ENCODE results near the gene CORO1C. TPM values are rescaled to one million over a fixed set of nuclear protein-coding genes. Genes with fewer than 3 reads are reported as not detected.

The CORO1C gene
- total and polyA plus RNA-seq, 9 of the 15 experiments (the other 6 are each of a cell fraction or from before 2014, with no cell fraction given) = 55.2 to 280 (median 150) TPM

DNA sequence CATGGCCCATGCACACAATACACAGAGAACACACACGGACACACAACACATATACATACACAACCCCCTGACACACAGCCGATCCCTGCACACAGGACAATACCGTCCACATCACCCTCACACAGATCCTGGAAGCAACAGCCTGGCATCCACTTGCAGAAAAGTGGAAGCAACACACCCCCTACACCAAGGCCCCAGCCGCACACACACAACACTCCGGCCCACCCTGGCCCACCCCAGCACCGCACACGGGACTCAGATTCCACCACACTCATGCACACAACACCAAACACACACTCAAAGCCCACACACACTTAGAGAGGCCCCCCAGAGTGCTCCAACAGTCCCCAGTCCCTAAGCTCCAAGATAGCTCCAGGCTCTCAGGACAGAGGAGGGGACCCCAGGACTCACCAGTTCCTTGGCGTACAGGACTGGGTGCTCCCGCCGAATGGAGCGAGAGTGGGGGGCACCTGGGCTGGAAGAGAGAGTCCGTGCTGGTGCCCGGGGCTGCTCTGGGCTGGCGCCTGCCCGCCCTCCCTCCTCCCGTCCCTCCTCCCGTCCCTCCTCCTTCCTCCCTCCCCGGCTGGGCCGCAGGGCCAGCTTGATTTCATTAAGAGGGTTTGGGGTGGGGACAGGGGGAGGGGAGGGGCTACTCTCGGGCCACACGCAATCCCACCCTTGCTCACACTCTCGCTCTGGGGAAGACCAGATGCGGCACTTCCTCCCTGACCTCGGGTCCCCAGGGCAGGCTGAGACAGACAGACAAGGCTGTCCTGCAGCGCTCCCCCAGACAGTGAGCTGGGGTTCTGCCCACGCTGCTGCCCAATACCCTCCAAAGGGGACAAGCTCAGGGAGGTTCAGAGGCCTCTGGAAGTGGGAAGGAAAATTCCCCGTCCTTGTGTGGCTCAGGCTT lies 133.5 kb downstream of the CORO1C start, which contains the start of gene TMEM119:
TMEM119 (minus strand) TSS at position 526 of the 913 bp plus-strand sequence. CDS start 5,701 bp downstream, outside the sequence.
- in situ Hi-C loops (cut with MboI) (no loop called here), intact Hi-C loops (cut with micrococcal nuclease) (no loop called here)
- Histone ChIP-seq H3K79me2 (ENCODE audit: control insufficient read depth, insufficient read depth, low read length) (no peaks in the 10 kb centered on the region), H3K9me1 (ENCODE audit: control insufficient read depth, insufficient read depth, low read length) (peaks cover 6% of the 10 kb centered on the region), H3K36me3 (ENCODE audit: control insufficient read depth, insufficient read depth, low read length) (no peaks in the 10 kb centered on the region), H3K27me3 (ENCODE audit: control insufficient read depth in 2 of 2, insufficient read depth in 2 of 2, low read length in 2 of 2) (no peaks in the 10 kb centered on the region), H3K4me1 (replicated peaks in 1 of 2; ENCODE audit: control insufficient read depth in 2 of 2, insufficient read depth in 2 of 2, low read length in 2 of 2) (peaks cover 0 to 19% of the 10 kb centered on the region in 2 experiments; a peak in 3 of 5 replicates), H4K20me1 (replicated peaks; ENCODE audit: control insufficient read depth, insufficient read depth, low read length) (peaks cover 6% of the 10 kb centered on the region; the same call in 1 of the 2 replicates), H3K4me3 (no peak within 1 kb of the TSS), H3K9ac (ENCODE audit: insufficient read depth in 1 of 2, low read depth in 2 of 2, low read length in 2 of 2) (peak within 1 kb of the TSS in 1 of 2 experiments; percentile 21; a peak in 1 of 4 replicates), H2AFZ (ENCODE audit: low read depth, low read length) (no peak within 1 kb of the TSS), H3K4me2 (ENCODE audit: insufficient read depth, low read length) (no peak within 1 kb of the TSS), H3K9me3 (replicated peaks; ENCODE audit: control insufficient read depth, insufficient read depth, low read depth, low read length) (no peaks in the 10 kb centered on the region), H3K27ac (ENCODE audit: extremely low read depth, low read depth, low read length) (no peak within 1 kb of the TSS)
- 19% methylated on average over 18 of the region's 27 CpGs for WGBS (ENCODE audit: insufficient coverage, low coverage, missing lambda C conversion rate)
- ATAC-seq (peak; percentile 16; the same call in 2 of the 3 replicates), DNase-seq (ENCODE audit: extremely low read depth in 1 of 4, low spot score in 3 of 4) (peak in 2 of 4 experiments; percentile 42 to 44), FAIRE-seq (no peak)
- TF ChIP-seq ZNF551 (CRISPR knock-in tag; IDR thresholded peaks at IDR 0.05) (no peak), SPI1 (IDR thresholded peaks at IDR 0.05; ENCODE audit: borderline replicate concordance, low read depth, low read length) (peak; percentile 55; the same call in 1 of the 2 replicates), USF2 (CRISPR knock-in tag; IDR thresholded peaks at IDR 0.05) (no peak), ZNF263 (CRISPR knock-in tag; IDR thresholded peaks at IDR 0.05; ENCODE audit: borderline replicate concordance) (peak; percentile 95)
- no TSS peak for BruUV-seq (replicated peaks)
- CTCF ChIA-PET (ENCODE audit: low intra/inter-chr PET ratio) = no interaction called here
- POLR2A ChIA-PET = interaction anchor here (0.7 kb wide), 1 partner anchor 33 kb away, joined by 4 read pairs; no protein-coding TSS in a partner anchor
